IMR-90 (cell line): ENCODE results near the gene OR6J1. TPM values are rescaled to one million over a fixed set of nuclear protein-coding genes. Genes with fewer than 3 reads are reported as not detected.

Experiments
- ATAC-seq: fragments of 200-7000 bp; cut with Tn5 transposase; 2 replicates; pipeline ENCODE4 v1.9.1; 2020; ENCODE audit warnings: low read depth, mild to moderate bottlenecking, moderate library complexity
- BruUV-seq: library from RNA; stranded (reverse); fragments of 400-500 nt; replicated peaks from 2 replicates; lab custom pipeline; 2021; lab: Mats Ljungman, UMichigan
- CTCF ChIA-PET: fragments of 300-600 bp; formaldehyde crosslinking; extraction: SDS; loops from one replicate; lab custom pipeline; 2021; ENCODE audit warnings: antibody characterized with exemption; lab: Yijun Ruan, JAX
- POLR2A ChIA-PET: fragments of 300-600 bp; sonication (Branson Sonifier 250); formaldehyde crosslinking; loops from one replicate; lab custom pipeline; 2022; ENCODE audit warnings: antibody characterized with exemption; ENCODE audit not compliant: unreplicated experiment; lab: Charles Lee
- DNase-seq: peaks from one replicate; pipeline ENCODE4 v3.0.0; 2013
- H2AFZ ChIP-seq: replicated peaks from 2 replicates; pipeline ENCODE3; 2013; ENCODE audit warnings: low read length, mild to moderate bottlenecking; ENCODE audit not compliant: poor library complexity
- H2AK5ac ChIP-seq: 2 replicates; pipeline ENCODE4 v1.6.1; 2013; ENCODE audit warnings: low read depth, low read length, inconsistent platforms
- H2AK9ac ChIP-seq: replicated peaks from 2 replicates; pipeline ENCODE3; 2013; ENCODE audit warnings: mild to moderate bottlenecking, low read depth, low read length, moderate library complexity; ENCODE audit not compliant: poor library complexity
- H2BK120ac ChIP-seq: 2 replicates; pipeline ENCODE4 v1.6.1; 2013; ENCODE audit warnings: low read depth, low read length, inconsistent platforms
- H2BK15ac ChIP-seq: 3 replicates; pipeline ENCODE4 v1.6.1; 2013; ENCODE audit warnings: low read depth, low read length, inconsistent platforms
- H2BK20ac ChIP-seq: 2 replicates; pipeline ENCODE4 v1.6.1; 2013; ENCODE audit warnings: low read depth, mild to moderate bottlenecking, inconsistent platforms, low read length, moderate library complexity
- H2BK5ac ChIP-seq: 2 replicates; pipeline ENCODE4 v1.6.1; 2013; ENCODE audit warnings: mild to moderate bottlenecking, low read depth, low read length, inconsistent platforms; ENCODE audit not compliant: poor library complexity, severe bottlenecking
- H3K14ac ChIP-seq: replicated peaks from 2 replicates; pipeline ENCODE4 v1.6.1; 2013; ENCODE audit warnings: low read depth, low read length, inconsistent platforms
- H3K18ac ChIP-seq: 2 replicates; pipeline ENCODE4 v1.6.1; 2013; ENCODE audit warnings: low read depth, low read length, control low read depth
- H3K23ac ChIP-seq: 2 replicates; pipeline ENCODE4 v1.6.1; 2013; ENCODE audit warnings: low read depth, low read length, inconsistent platforms
- H3K27ac ChIP-seq: 2 replicates; pipeline ENCODE4 v1.5.1; 2013; ENCODE audit warnings: mild to moderate bottlenecking, control low read depth, low read length; ENCODE audit not compliant: insufficient read depth
- H3K27me3 ChIP-seq: 2 replicates; pipeline ENCODE4 v1.6.1; 2013; ENCODE audit warnings: low read length; ENCODE audit not compliant: control insufficient read depth, insufficient read depth
- H3K36me3 ChIP-seq: 2 replicates; pipeline ENCODE4 v1.6.1; 2013; ENCODE audit warnings: low read length, mixed read lengths; ENCODE audit not compliant: control insufficient read depth, insufficient read depth
- H3K4ac ChIP-seq: 2 replicates; pipeline ENCODE4 v1.6.1; 2013; ENCODE audit warnings: low read depth, low read length, inconsistent platforms
- H3K4me1 ChIP-seq: 2 replicates; pipeline ENCODE4 v1.6.1; 2013; ENCODE audit warnings: low read length, mixed read lengths; ENCODE audit not compliant: control insufficient read depth, insufficient read depth
- H3K4me2 ChIP-seq: 2 replicates; pipeline ENCODE4 v1.6.1; 2013; ENCODE audit warnings: low read depth, mild to moderate bottlenecking, control low read depth, low read length, moderate library complexity
- H3K4me3 ChIP-seq: 2 replicates; pipeline ENCODE4 v1.5.1; 2013; ENCODE audit warnings: low read depth, mild to moderate bottlenecking, control low read depth, low read length, moderate library complexity; ENCODE audit not compliant: insufficient read depth
- H3K56ac ChIP-seq: 2 replicates; pipeline ENCODE4 v1.6.1; 2013; ENCODE audit warnings: low read length, inconsistent platforms; ENCODE audit not compliant: insufficient read depth; ENCODE audit errors: extremely low read depth
- H3K79me1 ChIP-seq, 2 experiments: 2 replicates each; pipeline ENCODE4 v1.6.1; 2013; ENCODE audit warnings: low read length in 2 of 2, inconsistent platforms in 1 of 2, low read depth in 1 of 2
- H3K9ac ChIP-seq: 2 replicates; pipeline ENCODE4 v1.6.1; 2013; ENCODE audit warnings: low read depth, low read length, control low read depth
- H3K9me1 ChIP-seq: 2 replicates; pipeline ENCODE4 v1.6.1; 2013; ENCODE audit warnings: low read length, inconsistent platforms; ENCODE audit not compliant: insufficient read depth
- H3K9me3 ChIP-seq: 2 replicates; pipeline ENCODE4 v1.6.1; 2013; ENCODE audit warnings: low read length; ENCODE audit not compliant: control insufficient read depth, insufficient read depth
- H4K20me1 ChIP-seq: 2 replicates; pipeline ENCODE4 v1.6.1; 2013; ENCODE audit warnings: low read length, inconsistent platforms; ENCODE audit not compliant: insufficient read depth
- H4K5ac ChIP-seq: 2 replicates; pipeline ENCODE4 v1.6.1; 2013; ENCODE audit warnings: mild to moderate bottlenecking, low read depth, low read length, control low read depth
- H4K8ac ChIP-seq, 2 experiments: 2 replicates each; pipeline ENCODE4 v1.6.1; 2013; ENCODE audit warnings: low read depth in 2 of 2, low read length in 2 of 2, control low read depth in 1 of 2, inconsistent platforms in 1 of 2
- H4K91ac ChIP-seq: 2 replicates; pipeline ENCODE4 v1.6.1; 2013; ENCODE audit warnings: low read depth, low read length, inconsistent platforms; ENCODE audit not compliant: insufficient read depth
- BHLHE40 ChIP-seq: fragments of 150-350 bp; IDR thresholded peaks from 2 replicates; pipeline ENCODE4 v1.6.1; 2016; ENCODE audit warnings: mild to moderate bottlenecking, low read depth, low read length
- ELK1 ChIP-seq: fragments of 150-350 bp; IDR thresholded peaks from 2 replicates; pipeline ENCODE4 v1.6.1; 2016; ENCODE audit warnings: low read depth, mild to moderate bottlenecking, low read length, moderate library complexity, borderline replicate concordance
- FOS ChIP-seq: fragments of 150-350 bp; IDR thresholded peaks from 2 replicates; pipeline ENCODE4 v1.6.1; 2016; ENCODE audit warnings: low read depth, low read length
- MAFK ChIP-seq: IDR thresholded peaks from 2 replicates; pipeline ENCODE4 v1.6.1; 2012; ENCODE audit warnings: low read depth, low read length, improper control_type of control experiment
- MAZ ChIP-seq: IDR thresholded peaks from 2 replicates; pipeline ENCODE4 v1.6.1; 2012; ENCODE audit warnings: low read depth, mild to moderate bottlenecking, low read length, improper control_type of control experiment, moderate library complexity, borderline replicate concordance
- MXI1 ChIP-seq: IDR thresholded peaks from 2 replicates; pipeline ENCODE4 v1.6.1; 2012; ENCODE audit warnings: low read depth, mild to moderate bottlenecking, low read length, moderate library complexity, borderline replicate concordance
- NFE2L2 ChIP-seq: fragments of 150-350 bp; IDR thresholded peaks from 2 replicates; pipeline ENCODE4 v1.6.1; 2016; ENCODE audit warnings: low read depth, mild to moderate bottlenecking, low read length
- POLR2A ChIP-seq: IDR thresholded peaks from 2 replicates; pipeline ENCODE4 v1.6.1; 2012; ENCODE audit warnings: mild to moderate bottlenecking, low read depth, low read length
- RAD21 ChIP-seq: IDR thresholded peaks from 2 replicates; pipeline ENCODE4 v1.6.1; 2012; ENCODE audit warnings: low read length, improper control_type of control experiment
- RCOR1 ChIP-seq: IDR thresholded peaks from 2 replicates; pipeline ENCODE4 v1.6.1; 2012; ENCODE audit warnings: mild to moderate bottlenecking, low read length, improper control_type of control experiment; ENCODE audit not compliant: insufficient replicate concordance
- RFX5 ChIP-seq: IDR thresholded peaks from 2 replicates; pipeline ENCODE4 v1.8.0; 2012; ENCODE audit warnings: low read depth, mild to moderate bottlenecking, low read length, moderate library complexity
- SMC3 ChIP-seq: fragments of 150-350 bp; IDR thresholded peaks from 2 replicates; pipeline ENCODE4 v1.6.1; 2016; ENCODE audit warnings: low read depth, mild to moderate bottlenecking, antibody characterized with exemption, low read length, moderate library complexity
- WGBS, 2 experiments: methylation state at CpG; one replicate each; pipeline versions ENCODE4 v1.1.5 to v1.1.7; 2013; ENCODE audit warnings: missing lambda C conversion rate in 2 of 2; ENCODE audit not compliant: insufficient read length in 1 of 2; ENCODE audit errors: extremely low coverage in 2 of 2; 5-methylcytosine and 5-hydroxymethylcytosine counted together
- dilution Hi-C: fragments of 300-500 bp; cut with HindIII; formaldehyde crosslinking; loops from one replicate; pipeline ENCODE4 v1.14.3; 2018; ENCODE audit warnings: low sequenced_read_pairs; ENCODE audit not compliant: unreplicated experiment
- in situ Hi-C: fragments of 300-500 bp; cut with MboI; formaldehyde crosslinking; loops from 3 replicates; pipeline ENCODE4 v1.14.3; 2019; ENCODE audit warnings: low sequenced_read_pairs, inconsistent platforms, mixed read lengths
- intact Hi-C: fragments of 100-400 bp; cut with micrococcal nuclease; formaldehyde crosslinking; loops from 2 replicates; pipeline ENCODE4 v1.10.0; 2022
- polyA plus RNA-seq, 3 experiments: library from polyadenylated mRNA; depleted of rRNA; stranded (reverse); fragments of >200 nt; gene quantifications; 2 replicates each; pipeline ENCODE4 v1.2.3, GENCODE V29; 2012; ENCODE audit warnings: low replicate concordance in 1 of 3
- total RNA-seq: library from RNA; depleted of rRNA; stranded (reverse); fragments of >200 nt; gene quantifications from 2 replicates; pipeline ENCODE4 v1.2.3, GENCODE V29; 2012

OR6J1 gene
- total and polyA plus RNA-seq, 2 of the 4 experiments (the other 2 are of a cell fraction): not detected

DNA sequence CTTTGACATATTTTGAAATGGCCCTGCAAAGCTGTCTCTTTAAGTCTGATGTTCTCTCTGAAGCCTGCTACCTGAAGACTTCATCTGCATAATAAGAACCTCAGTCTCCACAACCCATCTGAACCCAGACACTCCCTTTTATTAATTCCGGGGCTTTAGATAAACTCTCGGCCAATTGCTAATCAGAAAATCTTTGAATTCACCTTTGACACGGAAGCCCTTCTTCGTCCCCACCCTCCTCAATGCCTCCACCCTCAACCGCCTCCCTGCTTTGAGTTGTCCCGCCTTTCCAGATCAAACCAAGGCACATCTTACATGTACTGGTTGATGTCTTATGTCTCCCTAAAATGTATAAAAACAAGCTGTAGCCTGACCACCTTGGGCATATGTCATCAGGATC lies 17.6 kb downstream of the OR6J1 start:
- 70% methylated on average over 2 of the region's 6 CpGs; no CpG with 5 or more reads in 1 of the 2 experiments for WGBS, 2 experiments
- CTCF ChIA-PET: no interaction called here
- no peak overlapping the region for H3K56ac ChIP-seq

More for the DNA sequence above, 17.6 kb downstream of the OR6J1 start:
- in situ Hi-C loops: no loop called here
- Histone ChIP-seq H2AK5ac (no peak overlapping the region), H3K27me3 (no peaks in the 10 kb centered on the region; the same call in 1 of the 2 replicates), H2BK20ac (no peak overlapping the region), H3K27ac (no peak overlapping the region), H2BK5ac (no peak overlapping the region), H2BK15ac (no peak overlapping the region), H3K14ac (no peak overlapping the region), H2AK9ac (no peak overlapping the region), H2AFZ (no peak overlapping the region), H4K91ac (no peak overlapping the region), H4K20me1 (no peaks in the 10 kb centered on the region), H2BK120ac (no peak overlapping the region), H3K9me1 (peaks cover 2% of the 10 kb centered on the region), H3K18ac (no peak overlapping the region), H3K9ac (no peak overlapping the region), H4K5ac (no peak overlapping the region), H3K23ac (no peak overlapping the region), H3K4ac (no peak overlapping the region), H3K4me1 (peaks cover 8% of the 10 kb centered on the region), H3K4me2 (no peak overlapping the region), H3K4me3 (no peak overlapping the region), H4K8ac (no peak overlapping the region), H3K36me3 (no peaks in the 10 kb centered on the region), H3K9me3 (no peaks in the 10 kb centered on the region), H3K79me1 (no peaks in the 10 kb centered on the region)
- POLR2A ChIA-PET: no interaction called here
- no peak for ATAC-seq
- dilution Hi-C loops: no loop called here
- intact Hi-C loops: no loop called here
- no peak for DNase-seq
- TF ChIP-seq MAFK (no peak), BHLHE40 (no peak), FOS (no peak), ELK1 (no peak), POLR2A (no peak), SMC3 (no peak), NFE2L2 (no peak), MAZ (no peak), RAD21 (no peak), MXI1 (no peak), RFX5 (no peak), RCOR1 (no peak)
- BruUV-seq: no TSS peak
